ENCODE measurements around the gene STAP1. TPM values are rescaled to one million over a fixed set of nuclear protein-coding genes. Genes with fewer than 3 reads are reported as not detected.

STAP1 gene
- total RNA-seq, 1 experiment from 2014 or later, result not detected

- H3K23me2 ChIP-seq (ENCODE audit: insufficient read length, low read depth, low read length, poor library complexity, severe bottlenecking), result no peaks in the 10 kb centered on the region
- no peak overlapping the region for H3K27ac ChIP-seq (ENCODE audit: insufficient read length, low read depth, low read length)
- Mint-ChIP-seq H3K27ac (no peak overlapping the region), H3K4me3 (no peak overlapping the region), H3K4me1 (no peaks in the 10 kb centered on the region), H3K27me3 (ENCODE audit: low read depth) (no peaks in the 10 kb centered on the region; the same call in 1 of the 2 replicates), H3K36me3 (ENCODE audit: insufficient read depth in 1 of 3, low read depth in 3 of 3) (no peaks in the 10 kb centered on the region; a peak in 1 of 7 replicates), H3K9me3 (no peaks in the 10 kb centered on the region)
- no peak overlapping the region for H3T11ph ChIP-seq (ENCODE audit: low read length)
- WGBS (ENCODE audit: extremely low coverage, insufficient read length, low lambda C conversion rate), result no CpG with 5 or more reads among the region's 3 CpGs
- no peak overlapping the region for H4K5ac ChIP-seq (ENCODE audit: insufficient read length, low read depth, low read length)
- no peaks in the 10 kb centered on the region for H3K79me1 ChIP-seq (ENCODE audit: insufficient read depth, low read depth, low read length, poor library complexity, severe bottlenecking)
- H2BK120ac ChIP-seq (ENCODE audit: low read depth, low read length, poor library complexity, severe bottlenecking), result no peak overlapping the region
- H4K91ac ChIP-seq (ENCODE audit: insufficient read length, low read depth, low read length), result no peak overlapping the region
- H3K79me2 ChIP-seq (ENCODE audit: insufficient read depth, low read length), result no peaks in the 10 kb centered on the region
- no peak overlapping the region for H3K23ac ChIP-seq (ENCODE audit: insufficient read length, low read depth, low read length)
- H2BK15ac ChIP-seq (ENCODE audit: low read depth, low read length), result no peak overlapping the region
- H3K27me3 ChIP-seq (ENCODE audit: insufficient read depth, low read length), result no peaks in the 10 kb centered on the region
- no peak overlapping the region for H2AFZ ChIP-seq (ENCODE audit: low read length)
- no peaks in the 10 kb centered on the region for H4K20me1 ChIP-seq (ENCODE audit: control insufficient read depth, insufficient read depth, insufficient read length)
- H3K14ac ChIP-seq (ENCODE audit: insufficient read depth, low read length), result no peak overlapping the region
- no peak for DNase-seq
- H2BK5ac ChIP-seq (ENCODE audit: insufficient read length, low read length), result no peak overlapping the region
- no peak overlapping the region for H3K9ac ChIP-seq (ENCODE audit: extremely low read depth, insufficient read length, low read length)
- no peak overlapping the region for H2BK20ac ChIP-seq (ENCODE audit: low read depth, low read length, poor library complexity, severe bottlenecking)
- no peak overlapping the region for H3K56ac ChIP-seq (ENCODE audit: insufficient read length, low read depth, low read length)
- H3K4ac ChIP-seq (ENCODE audit: low read depth, low read length), result no peak overlapping the region
- H3K4me1 ChIP-seq (ENCODE audit: insufficient read depth, low read length), result no peaks in the 10 kb centered on the region
- H4K8ac ChIP-seq (replicated peaks; ENCODE audit: insufficient read length, low read depth, low read length), result no peak overlapping the region
- H3K9me3 ChIP-seq (ENCODE audit: control insufficient read depth, low read depth, low read length), result no peaks in the 10 kb centered on the region
- no peak overlapping the region for H3K18ac ChIP-seq (ENCODE audit: insufficient read length, low read depth, low read length)
- H2BK12ac ChIP-seq (ENCODE audit: insufficient read length, low read depth, low read length), result no peak overlapping the region
- H2AK5ac ChIP-seq (ENCODE audit: insufficient read length, low read length), result no peak overlapping the region
- H3K4me2 ChIP-seq (ENCODE audit: insufficient read depth, insufficient read length, low read length), result no peak overlapping the region
- no peak for TF ChIP-seq CTCF (conservative IDR thresholded peaks at IDR 0.05)
Observed at GRCh38 chr4:67587156-67587555, 28.6 kb downstream of the STAP1 start.
